ENCODE data around the gene CYP21A2. TPM values are rescaled to one million over a fixed set of nuclear protein-coding genes. Genes with fewer than 3 reads are reported as not detected.

CYP21A2 gene
- total and polyA plus RNA-seq, 2 donors (not counting 1 experiment from before 2014, with no cell fraction given): not detected

DNA sequence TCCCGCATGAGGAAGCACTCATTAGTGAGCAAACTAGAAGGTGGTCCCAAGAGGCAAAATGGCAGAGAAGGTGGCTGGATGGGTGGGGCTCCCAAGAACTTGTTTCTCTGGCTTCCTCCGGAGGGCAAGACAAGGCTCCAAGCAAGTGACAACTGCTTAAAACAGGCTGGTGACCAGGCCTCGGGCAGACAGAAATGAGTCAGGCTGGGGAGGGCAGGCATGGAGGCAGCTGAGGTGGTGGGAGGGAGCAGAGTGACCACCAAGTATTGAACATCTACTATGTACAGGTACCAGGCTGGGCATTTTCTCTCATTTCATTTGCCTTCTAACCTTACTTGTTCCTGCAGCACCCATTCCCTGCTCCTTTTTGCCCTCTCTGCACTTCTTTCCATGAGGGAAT, 37.6 kb downstream of the CYP21A2 start:
- no peak for ATAC-seq (ENCODE audit: low read depth)
- Mint-ChIP-seq H3K27me3 (peaks cover 21% of the 10 kb centered on the region), H3K9me3 (ENCODE audit: insufficient read depth) (no peaks in the 10 kb centered on the region), H3K27ac (no peak overlapping the region), H3K4me1 (no peaks in the 10 kb centered on the region), H3K4me3 (no peak overlapping the region)
- H4K20me1 ChIP-seq (ENCODE audit: control insufficient read depth, insufficient read depth, low read length, poor library complexity, severe bottlenecking): no peaks in the 10 kb centered on the region
- H3K79me2 ChIP-seq (ENCODE audit: control insufficient read depth, insufficient read depth, low read length): no peaks in the 10 kb centered on the region
- no peak overlapping the region for H2AFZ ChIP-seq (ENCODE audit: insufficient read depth, low read depth, low read length, poor library complexity, severe bottlenecking)
- no peaks in the 10 kb centered on the region for H3K4me1 ChIP-seq (ENCODE audit: control insufficient read depth in 2 of 2, insufficient read depth in 2 of 2, low read length in 2 of 2)
- no peak for DNase-seq
- CTCF ChIA-PET: no interaction called here
- no peak overlapping the region for H3K27ac ChIP-seq (ENCODE audit: low read length in 2 of 2)
- H3K4me2 ChIP-seq (replicated peaks; ENCODE audit: low read depth, low read length, poor library complexity, severe bottlenecking): no peak overlapping the region
- intact Hi-C loops (cut with micrococcal nuclease): no loop called here
- H3K27me3 ChIP-seq (replicated peaks in 1 of 4; ENCODE audit: control extremely low read depth in 1 of 4, control insufficient read depth in 3 of 4, insufficient read depth in 4 of 4, low read length in 3 of 4): no peaks in the 10 kb centered on the region
- no peak overlapping the region for H3K9ac ChIP-seq (ENCODE audit: low read length)
- no peak overlapping the region for H3K4me3 ChIP-seq (ENCODE audit: control extremely low read depth in 1 of 5, extremely low read depth in 1 of 5, insufficient read depth in 1 of 5, low read depth in 2 of 5, low read length in 4 of 5)
- no peaks in the 10 kb centered on the region for H3K36me3 ChIP-seq (replicated peaks in 1 of 2; ENCODE audit: control extremely low read depth in 1 of 2, control insufficient read depth in 1 of 2, extremely low read depth in 1 of 2, insufficient read depth in 2 of 2, low read length in 1 of 2)
- 95% methylated on average over 2 of the region's 3 CpGs for WGBS (ENCODE audit: insufficient coverage)
- TF ChIP-seq EZH2 (IDR thresholded peaks at IDR 0.05; ENCODE audit: borderline replicate concordance, insufficient read depth, low read depth, low read length, poor library complexity, severe bottlenecking): no peak
- TF ChIP-seq, protein P1, sequence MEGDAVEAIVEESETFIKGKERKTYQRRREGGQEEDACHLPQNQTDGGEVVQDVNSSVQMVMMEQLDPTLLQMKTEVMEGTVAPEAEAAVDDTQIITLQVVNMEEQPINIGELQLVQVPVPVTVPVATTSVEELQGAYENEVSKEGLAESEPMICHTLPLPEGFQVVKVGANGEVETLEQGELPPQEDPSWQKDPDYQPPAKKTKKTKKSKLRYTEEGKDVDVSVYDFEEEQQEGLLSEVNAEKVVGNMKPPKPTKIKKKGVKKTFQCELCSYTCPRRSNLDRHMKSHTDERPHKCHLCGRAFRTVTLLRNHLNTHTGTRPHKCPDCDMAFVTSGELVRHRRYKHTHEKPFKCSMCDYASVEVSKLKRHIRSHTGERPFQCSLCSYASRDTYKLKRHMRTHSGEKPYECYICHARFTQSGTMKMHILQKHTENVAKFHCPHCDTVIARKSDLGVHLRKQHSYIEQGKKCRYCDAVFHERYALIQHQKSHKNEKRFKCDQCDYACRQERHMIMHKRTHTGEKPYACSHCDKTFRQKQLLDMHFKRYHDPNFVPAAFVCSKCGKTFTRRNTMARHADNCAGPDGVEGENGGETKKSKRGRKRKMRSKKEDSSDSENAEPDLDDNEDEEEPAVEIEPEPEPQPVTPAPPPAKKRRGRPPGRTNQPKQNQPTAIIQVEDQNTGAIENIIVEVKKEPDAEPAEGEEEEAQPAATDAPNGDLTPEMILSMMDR (IDR thresholded peaks at IDR 0.05): no peak
- H3K9me3 ChIP-seq (ENCODE audit: control extremely low read depth in 1 of 3, control insufficient read depth in 2 of 3, insufficient read depth in 1 of 3, low read length in 2 of 3): no peaks in the 10 kb centered on the region
- POLR2A ChIA-PET: no interaction called here

DNA sequence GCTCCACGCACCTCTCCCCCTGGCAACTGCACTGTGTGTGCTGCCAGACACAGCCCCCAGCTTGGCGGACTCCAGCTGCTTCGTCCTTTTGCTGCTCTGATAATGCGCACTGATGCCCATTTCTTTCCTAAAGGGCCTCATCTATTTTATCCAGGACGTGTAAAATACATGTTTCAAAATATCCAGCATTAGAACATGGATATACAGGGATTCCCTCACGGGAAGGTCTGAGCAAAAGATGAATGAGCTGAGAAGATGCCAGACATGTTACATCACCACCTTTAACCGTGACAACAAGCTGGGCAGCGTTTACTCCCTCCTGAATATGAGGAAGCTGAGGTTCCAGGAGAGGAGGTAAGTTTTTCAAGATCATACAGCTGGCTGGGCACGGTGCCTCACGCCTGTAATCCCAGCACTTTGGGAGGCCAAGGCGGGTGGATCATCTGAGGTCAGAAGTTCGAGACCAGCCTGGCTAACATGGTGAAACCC, 38.1 kb downstream of the CYP21A2 start:
- Histone ChIP-seq H4K20me1 (ENCODE audit: control insufficient read depth, insufficient read depth, low read length, poor library complexity, severe bottlenecking) (no peaks in the 10 kb centered on the region), H3K27ac (ENCODE audit: low read length in 2 of 2) (no peak overlapping the region), H3K9ac (ENCODE audit: low read length) (no peak overlapping the region), H3K9me3 (ENCODE audit: control extremely low read depth in 1 of 3, control insufficient read depth in 2 of 3, insufficient read depth in 1 of 3, low read length in 2 of 3) (no peaks in the 10 kb centered on the region), H3K4me1 (ENCODE audit: control insufficient read depth in 2 of 2, insufficient read depth in 2 of 2, low read length in 2 of 2) (no peaks in the 10 kb centered on the region), H2AFZ (ENCODE audit: insufficient read depth, low read depth, low read length, poor library complexity, severe bottlenecking) (no peak overlapping the region), H3K4me2 (replicated peaks; ENCODE audit: low read depth, low read length, poor library complexity, severe bottlenecking) (no peak overlapping the region), H3K4me3 (ENCODE audit: control extremely low read depth in 1 of 5, extremely low read depth in 1 of 5, insufficient read depth in 1 of 5, low read depth in 2 of 5, low read length in 4 of 5) (no peak overlapping the region), H3K79me2 (ENCODE audit: control insufficient read depth, insufficient read depth, low read length) (no peaks in the 10 kb centered on the region), H3K36me3 (replicated peaks in 1 of 2; ENCODE audit: control extremely low read depth in 1 of 2, control insufficient read depth in 1 of 2, extremely low read depth in 1 of 2, insufficient read depth in 2 of 2, low read length in 1 of 2) (no peaks in the 10 kb centered on the region), H3K27me3 (replicated peaks in 1 of 4; ENCODE audit: control extremely low read depth in 1 of 4, control insufficient read depth in 3 of 4, insufficient read depth in 4 of 4, low read length in 3 of 4) (no peaks in the 10 kb centered on the region)
- TF ChIP-seq EZH2 (IDR thresholded peaks at IDR 0.05; ENCODE audit: borderline replicate concordance, insufficient read depth, low read depth, low read length, poor library complexity, severe bottlenecking): no peak
- TF ChIP-seq, protein P1 (IDR thresholded peaks at IDR 0.05): no peak
- CTCF ChIA-PET: no interaction called here
- intact Hi-C loops (cut with micrococcal nuclease): no loop called here
- no peak for ATAC-seq (ENCODE audit: low read depth)
- WGBS (ENCODE audit: insufficient coverage): 89% methylated on average over 6 of the region's 12 CpGs
- Mint-ChIP-seq H3K27ac (no peak overlapping the region), H3K9me3 (ENCODE audit: insufficient read depth) (no peaks in the 10 kb centered on the region), H3K4me3 (no peak overlapping the region), H3K4me1 (no peaks in the 10 kb centered on the region), H3K27me3 (peaks cover 24% of the 10 kb centered on the region)
- POLR2A ChIA-PET: no interaction called here
- DNase-seq: no peak

Data from B cell (primary cell).